HepG2 (cell line): ENCODE measurements around the gene PEMT. TPM values are rescaled to one million over a fixed set of nuclear protein-coding genes. Genes with fewer than 3 reads are reported as not detected.

Experiments
- CAMTA2 ChIP-seq: sonication (generic); formaldehyde crosslinking; IDR thresholded peaks from 2 replicates; pipeline ENCODE4 v1.4.0; 2020; ENCODE audit warnings: mild to moderate bottlenecking, missing genetic modification reagents, borderline replicate concordance
- DPF2 ChIP-seq: sonication (generic); formaldehyde crosslinking; IDR thresholded peaks from 2 replicates; pipeline ENCODE4 v1.4.0; 2020; ENCODE audit warnings: mild to moderate bottlenecking, low read depth, missing genetic modification reagents, borderline replicate concordance
- FOXO1 ChIP-seq: sonication (generic); formaldehyde crosslinking; IDR thresholded peaks from 2 replicates; pipeline ENCODE4 v1.4.0; 2020; ENCODE audit warnings: missing genetic modification reagents
- KLF6 ChIP-seq: IDR thresholded peaks from 2 replicates; pipeline ENCODE4 v1.8.0; 2016; ENCODE audit warnings: missing biosample characterization, missing genetic modification reagents
- MEIS1 ChIP-seq: sonication (generic); formaldehyde crosslinking; IDR thresholded peaks from 2 replicates; pipeline ENCODE4 v1.9.0; 2021; ENCODE audit warnings: mild to moderate bottlenecking, missing genetic modification reagents, moderate library complexity, borderline replicate concordance
- NR2F2 ChIP-seq: IDR thresholded peaks from 2 replicates; pipeline ENCODE4 v1.6.1; 2012; ENCODE audit warnings: low read depth, inconsistent platforms, borderline replicate concordance
- SALL1 ChIP-seq: sonication (generic); formaldehyde crosslinking; IDR thresholded peaks from 2 replicates; pipeline ENCODE4 v1.8.0; 2022; ENCODE audit warnings: mild to moderate bottlenecking, missing genetic modification reagents
- TFDP1 ChIP-seq: IDR thresholded peaks from 2 replicates; pipeline ENCODE4 v1.6.1; 2016; ENCODE audit warnings: missing compliant biosample characterization, missing genetic modification reagents, borderline replicate concordance
- ZNF207 ChIP-seq: fragments of 450-650 bp; IDR thresholded peaks from 2 replicates; pipeline ENCODE4 v1.6.1; 2016; ENCODE audit warnings: antibody characterized with exemption, borderline replicate concordance
- ZNF234 ChIP-seq: sonication (generic); formaldehyde crosslinking; conservative IDR thresholded peaks from 2 replicates; pipeline ENCODE4 v1.5.1; 2020; ENCODE audit warnings: mild to moderate bottlenecking, missing genetic modification reagents
- ZNF263 ChIP-seq: sonication (generic); formaldehyde crosslinking; IDR thresholded peaks from 2 replicates; pipeline ENCODE4 v1.4.0; 2020; ENCODE audit warnings: missing genetic modification reagents
- ZNF383 ChIP-seq: sonication (generic); formaldehyde crosslinking; IDR thresholded peaks from 2 replicates; pipeline ENCODE4 v1.4.0; 2020; ENCODE audit warnings: missing genetic modification reagents, mild to moderate bottlenecking, borderline replicate concordance
- ZNF432 ChIP-seq: sonication (generic); formaldehyde crosslinking; IDR thresholded peaks from 2 replicates; pipeline ENCODE4 v1.5.0; 2020; ENCODE audit warnings: missing genetic modification reagents, mild to moderate bottlenecking, borderline replicate concordance
- ZNF563 ChIP-seq: sonication (generic); formaldehyde crosslinking; IDR thresholded peaks from 2 replicates; pipeline ENCODE4 v1.8.0; 2022; ENCODE audit warnings: mild to moderate bottlenecking, moderate library complexity, missing genetic modification reagents
- ZNF770 ChIP-seq: sonication (generic); formaldehyde crosslinking; IDR thresholded peaks from 2 replicates; pipeline ENCODE4 v1.5.0; 2020; ENCODE audit warnings: mild to moderate bottlenecking, missing genetic modification reagents
- ZNF773 ChIP-seq: sonication (generic); formaldehyde crosslinking; IDR thresholded peaks from 2 replicates; pipeline ENCODE4 v1.4.0; 2020; ENCODE audit warnings: missing genetic modification reagents, borderline replicate concordance
- ZNF792 ChIP-seq: IDR thresholded peaks from 2 replicates; pipeline ENCODE4 v1.6.1; 2016
- polyA plus RNA-seq, 8 experiments: library from polyadenylated mRNA; depleted of rRNA in 3 of 8; stranded (reverse) in 7 of 8; unstranded in 1 of 8; fragments of >200 nt; fragmentation: Illumina TruSeq in 4 of 8; extraction: Trizol in 4 of 8; gene quantifications; 2 replicates each; pipeline versions ENCODE4 v1.2.1 to v1.2.3, GENCODE V29; 2011 to 2016; ENCODE audit warnings: low read depth in 4 of 8, missing spikeins in 1 of 8, mixed read lengths in 1 of 8; ENCODE audit not compliant: insufficient read depth in 1 of 8
- total RNA-seq, 5 experiments: library from RNA; depleted of rRNA; stranded (reverse); fragments of >200 nt; fragmentation: Illumina TruSeq; extraction: Trizol; gene quantifications; 2 replicates each; pipeline ENCODE4 v1.2.3, GENCODE V29; 2016; ENCODE audit warnings: low read depth in 1 of 5
- TF ChIP-seq, protein P1 (sequence below): IDR thresholded peaks from 2 replicates; pipeline ENCODE4 v1.6.1; 2016; ENCODE audit warnings: missing genetic modification reagents, missing compliant biosample characterization
- TF ChIP-seq, protein P2 (sequence below): IDR thresholded peaks from 2 replicates; pipeline ENCODE4 v1.4.0; 2020; ENCODE audit warnings: mild to moderate bottlenecking, missing genetic modification reagents
- TF ChIP-seq, protein P3 (sequence below): IDR thresholded peaks from 2 replicates; pipeline ENCODE4 v1.6.1; 2012; ENCODE audit warnings: inconsistent platforms
- TF ChIP-seq, protein P4 (sequence below): sonication (generic); formaldehyde crosslinking; IDR thresholded peaks from 2 replicates; pipeline ENCODE4 v1.4.0; 2020; ENCODE audit warnings: missing genetic modification reagents, borderline replicate concordance

The PEMT gene
- total and polyA plus RNA-seq, 2 of the 13 experiments (the other 11 are each of a cell fraction or from before 2014, with no cell fraction given) = 31.7 to 43.6 TPM

DNA sequence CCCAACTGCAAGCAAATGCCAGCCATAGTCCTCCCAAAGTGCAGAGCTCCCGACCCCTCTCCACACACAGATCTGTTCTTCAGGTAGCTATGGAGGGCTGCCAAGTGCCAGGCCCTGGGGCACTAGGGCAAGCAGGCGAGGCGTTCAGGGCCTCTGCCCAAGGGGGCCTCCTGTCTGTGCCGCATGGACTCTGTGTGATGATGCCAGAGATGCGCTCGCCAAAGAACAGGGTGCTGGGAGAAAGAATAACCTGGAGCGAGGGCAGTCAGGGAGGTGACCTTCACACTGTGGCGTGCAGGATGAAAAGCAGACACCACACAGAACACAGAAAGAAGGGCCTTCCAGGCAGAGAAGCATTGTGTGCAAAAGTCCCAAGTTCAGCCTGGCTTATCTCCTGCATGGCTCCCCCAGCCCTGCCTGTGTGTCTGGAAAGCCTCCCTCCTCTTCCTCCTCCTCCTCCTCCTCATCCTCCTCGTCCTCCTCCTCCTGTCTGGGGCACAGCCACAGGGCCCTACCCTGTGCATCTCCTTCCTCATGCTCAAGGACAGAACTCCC is 44.2 kb downstream of the PEMT start (continued):
- TF ChIP-seq, protein P1, sequence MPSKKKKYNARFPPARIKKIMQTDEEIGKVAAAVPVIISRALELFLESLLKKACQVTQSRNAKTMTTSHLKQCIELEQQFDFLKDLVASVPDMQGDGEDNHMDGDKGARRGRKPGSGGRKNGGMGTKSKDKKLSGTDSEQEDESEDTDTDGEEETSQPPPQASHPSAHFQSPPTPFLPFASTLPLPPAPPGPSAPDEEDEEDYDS (CRISPR knock-in tag) = 0 out of 2 replicates have a peak, but pooled peaks have one; percentile 17
- peak; percentile 52 for TF ChIP-seq ZNF792 (CRISPR knock-in tag)
- TF ChIP-seq ZNF207 = no peak
- peak; percentile 99 for TF ChIP-seq ZNF263 (CRISPR knock-in tag)
- peak; percentile 55; the same call in 1 of the 2 replicates for TF ChIP-seq TFDP1 (CRISPR knock-in tag)
- TF ChIP-seq NR2F2 = 0 out of 2 replicates have a peak, but pooled peaks have one; percentile 46
- TF ChIP-seq DPF2 = peak; percentile 63; the same call in 1 of the 2 replicates
- 0 out of 2 replicates have a peak, but pooled peaks have one; percentile 32 for TF ChIP-seq CAMTA2 (CRISPR knock-in tag)
- TF ChIP-seq ZNF563 (CRISPR knock-in tag) = no peak; the same call in 1 of the 2 replicates
- TF ChIP-seq KLF6 = no peak
- TF ChIP-seq, protein P2, sequence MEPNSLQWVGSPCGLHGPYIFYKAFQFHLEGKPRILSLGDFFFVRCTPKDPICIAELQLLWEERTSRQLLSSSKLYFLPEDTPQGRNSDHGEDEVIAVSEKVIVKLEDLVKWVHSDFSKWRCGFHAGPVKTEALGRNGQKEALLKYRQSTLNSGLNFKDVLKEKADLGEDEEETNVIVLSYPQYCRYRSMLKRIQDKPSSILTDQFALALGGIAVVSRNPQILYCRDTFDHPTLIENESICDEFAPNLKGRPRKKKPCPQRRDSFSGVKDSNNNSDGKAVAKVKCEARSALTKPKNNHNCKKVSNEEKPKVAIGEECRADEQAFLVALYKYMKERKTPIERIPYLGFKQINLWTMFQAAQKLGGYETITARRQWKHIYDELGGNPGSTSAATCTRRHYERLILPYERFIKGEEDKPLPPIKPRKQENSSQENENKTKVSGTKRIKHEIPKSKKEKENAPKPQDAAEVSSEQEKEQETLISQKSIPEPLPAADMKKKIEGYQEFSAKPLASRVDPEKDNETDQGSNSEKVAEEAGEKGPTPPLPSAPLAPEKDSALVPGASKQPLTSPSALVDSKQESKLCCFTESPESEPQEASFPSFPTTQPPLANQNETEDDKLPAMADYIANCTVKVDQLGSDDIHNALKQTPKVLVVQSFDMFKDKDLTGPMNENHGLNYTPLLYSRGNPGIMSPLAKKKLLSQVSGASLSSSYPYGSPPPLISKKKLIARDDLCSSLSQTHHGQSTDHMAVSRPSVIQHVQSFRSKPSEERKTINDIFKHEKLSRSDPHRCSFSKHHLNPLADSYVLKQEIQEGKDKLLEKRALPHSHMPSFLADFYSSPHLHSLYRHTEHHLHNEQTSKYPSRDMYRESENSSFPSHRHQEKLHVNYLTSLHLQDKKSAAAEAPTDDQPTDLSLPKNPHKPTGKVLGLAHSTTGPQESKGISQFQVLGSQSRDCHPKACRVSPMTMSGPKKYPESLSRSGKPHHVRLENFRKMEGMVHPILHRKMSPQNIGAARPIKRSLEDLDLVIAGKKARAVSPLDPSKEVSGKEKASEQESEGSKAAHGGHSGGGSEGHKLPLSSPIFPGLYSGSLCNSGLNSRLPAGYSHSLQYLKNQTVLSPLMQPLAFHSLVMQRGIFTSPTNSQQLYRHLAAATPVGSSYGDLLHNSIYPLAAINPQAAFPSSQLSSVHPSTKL (CRISPR knock-in tag) = peak; percentile 81
- 0 out of 2 replicates have a peak, but pooled peaks have one; percentile 68 for TF ChIP-seq MEIS1 (CRISPR knock-in tag)
- no peak for TF ChIP-seq ZNF234 (CRISPR knock-in tag)
- TF ChIP-seq FOXO1 (CRISPR knock-in tag) = peak; percentile 70; the same call in 1 of the 2 replicates
- TF ChIP-seq, protein P3, sequence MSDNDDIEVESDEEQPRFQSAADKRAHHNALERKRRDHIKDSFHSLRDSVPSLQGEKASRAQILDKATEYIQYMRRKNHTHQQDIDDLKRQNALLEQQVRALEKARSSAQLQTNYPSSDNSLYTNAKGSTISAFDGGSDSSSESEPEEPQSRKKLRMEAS = peak; percentile 49; the same call in 1 of the 2 replicates
- TF ChIP-seq ZNF770 (CRISPR knock-in tag) = peak; percentile 65; the same call in 1 of the 2 replicates
- peak; percentile 87 for TF ChIP-seq SALL1 (CRISPR knock-in tag)
- TF ChIP-seq ZNF432 (CRISPR knock-in tag) = no peak
- TF ChIP-seq ZNF773 (CRISPR knock-in tag) = no peak
- no peak for TF ChIP-seq ZNF383 (CRISPR knock-in tag)
- TF ChIP-seq, protein P4, sequence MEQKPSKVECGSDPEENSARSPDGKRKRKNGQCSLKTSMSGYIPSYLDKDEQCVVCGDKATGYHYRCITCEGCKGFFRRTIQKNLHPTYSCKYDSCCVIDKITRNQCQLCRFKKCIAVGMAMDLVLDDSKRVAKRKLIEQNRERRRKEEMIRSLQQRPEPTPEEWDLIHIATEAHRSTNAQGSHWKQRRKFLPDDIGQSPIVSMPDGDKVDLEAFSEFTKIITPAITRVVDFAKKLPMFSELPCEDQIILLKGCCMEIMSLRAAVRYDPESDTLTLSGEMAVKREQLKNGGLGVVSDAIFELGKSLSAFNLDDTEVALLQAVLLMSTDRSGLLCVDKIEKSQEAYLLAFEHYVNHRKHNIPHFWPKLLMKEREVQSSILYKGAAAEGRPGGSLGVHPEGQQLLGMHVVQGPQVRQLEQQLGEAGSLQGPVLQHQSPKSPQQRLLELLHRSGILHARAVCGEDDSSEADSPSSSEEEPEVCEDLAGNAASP (CRISPR knock-in tag) = peak; percentile 85; the same call in 1 of the 2 replicates
